ENCODE data around the gene SDCBP2. TPM values are rescaled to one million over a fixed set of nuclear protein-coding genes. Genes with fewer than 3 reads are reported as not detected.

SDCBP2 gene
- total and polyA plus RNA-seq, 2 of the 4 experiments (the other 2 are of a cell fraction): 0.54 to 1.3 TPM

DNA sequence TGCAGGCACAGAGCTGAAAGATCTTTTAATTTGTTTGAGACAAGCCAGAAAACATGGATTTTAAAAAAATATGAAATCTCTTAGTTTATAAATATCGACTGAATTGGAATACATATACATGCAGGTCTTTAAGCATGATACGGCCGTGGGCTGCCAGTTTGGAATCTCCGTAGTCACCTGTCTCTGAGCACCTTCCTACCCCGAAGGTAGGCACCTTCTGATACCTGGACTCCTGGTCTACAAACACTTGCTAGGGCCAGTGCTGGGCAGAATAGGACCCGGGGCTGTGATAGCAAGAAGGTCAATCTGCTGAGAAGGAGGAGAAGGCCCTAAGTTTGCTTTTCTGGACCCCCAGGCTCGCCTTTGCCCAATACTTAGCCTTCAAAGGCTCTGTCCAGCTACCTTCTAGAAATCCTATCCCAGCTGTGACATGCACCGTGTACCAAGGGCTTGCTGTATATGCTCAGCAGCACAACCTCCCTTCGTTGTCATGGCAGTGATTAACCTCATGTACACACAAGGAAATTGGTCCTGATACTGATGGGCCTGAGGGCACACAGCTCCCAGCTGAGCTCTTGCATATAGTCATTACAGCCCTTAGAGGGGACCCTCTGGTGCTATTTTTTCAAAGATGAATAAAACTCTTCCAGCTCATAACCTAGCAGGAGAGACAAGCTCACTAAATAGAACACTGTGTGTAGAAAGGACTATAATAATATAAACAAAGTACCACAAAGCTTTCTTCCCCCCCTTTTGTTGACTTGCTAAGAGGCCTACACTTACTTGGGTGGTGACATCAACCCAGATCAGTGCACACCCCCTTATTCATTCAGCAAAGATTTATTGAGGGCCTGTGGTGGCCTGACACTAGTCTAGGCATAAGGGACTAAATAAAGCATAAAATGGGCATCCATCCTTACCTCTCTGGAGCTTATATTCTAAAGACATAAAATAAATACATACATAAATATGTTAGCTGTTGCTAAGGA is 45.1 kb downstream of the SDCBP2 start:
- Histone ChIP-seq H4K91ac (ENCODE audit: insufficient read depth, low read depth, low read length) (no peak overlapping the region), H2BK120ac (ENCODE audit: low read depth, low read length) (no peak overlapping the region), H4K20me1 (ENCODE audit: insufficient read depth, low read length) (peaks cover 14% of the 10 kb centered on the region), H3K23ac (ENCODE audit: low read depth, low read length) (no peak overlapping the region), H3K36me3 (ENCODE audit: control insufficient read depth, insufficient read depth, low read length) (no peaks in the 10 kb centered on the region; the same call in 1 of the 2 replicates), H2AK5ac (ENCODE audit: low read depth, low read length) (no peak overlapping the region), H2BK20ac (ENCODE audit: low read depth, low read length) (no peak overlapping the region), H3K4ac (ENCODE audit: low read depth, low read length) (no peak overlapping the region), H2AFZ (replicated peaks; ENCODE audit: low read length, poor library complexity) (no peak overlapping the region), H2BK15ac (ENCODE audit: low read depth, low read length) (no peak overlapping the region), H2BK5ac (ENCODE audit: low read depth, low read length, poor library complexity, severe bottlenecking) (no peak overlapping the region), H3K56ac (ENCODE audit: extremely low read depth, insufficient read depth, low read length) (no peak overlapping the region), H3K9me1 (ENCODE audit: insufficient read depth, low read length) (peaks cover 13% of the 10 kb centered on the region), H4K5ac (ENCODE audit: low read depth, low read length) (no peak overlapping the region), H3K14ac (replicated peaks; ENCODE audit: low read depth, low read length) (no peak overlapping the region), H3K79me1 (ENCODE audit: low read depth in 1 of 2, low read length in 2 of 2) (peaks cover 0 to 13% of the 10 kb centered on the region in 2 experiments; a peak in 2 of 4 replicates), H2AK9ac (replicated peaks; ENCODE audit: low read depth, low read length, poor library complexity) (no peak overlapping the region), H3K27ac (ENCODE audit: insufficient read depth, low read length) (no peak overlapping the region), H3K27me3 (ENCODE audit: control insufficient read depth, insufficient read depth, low read length) (no peaks in the 10 kb centered on the region), H4K8ac (ENCODE audit: low read depth in 2 of 2, low read length in 2 of 2) (no peak overlapping the region), H3K9me3 (ENCODE audit: control insufficient read depth, insufficient read depth, low read length) (no peaks in the 10 kb centered on the region), H3K9ac (ENCODE audit: low read depth, low read length) (no peak overlapping the region), H3K4me2 (ENCODE audit: low read depth, low read length) (no peak overlapping the region), H3K4me1 (ENCODE audit: control insufficient read depth, insufficient read depth, low read length) (peaks cover 7% of the 10 kb centered on the region; the same call in 1 of the 2 replicates), H3K18ac (ENCODE audit: low read depth, low read length) (no peak overlapping the region), H3K4me3 (ENCODE audit: insufficient read depth, low read depth, low read length) (no peak overlapping the region)
- intact Hi-C loops (cut with micrococcal nuclease) (no loop called here), dilution Hi-C loops (cut with HindIII; ENCODE audit: low sequenced_read_pairs, unreplicated experiment) (no loop called here), in situ Hi-C loops (cut with MboI; ENCODE audit: low sequenced_read_pairs) (no loop called here)
- ChIA-PET CTCF (interaction anchor here (0.6 to 1.5 kb wide), 2 partner anchors 9 to 17 kb away, joined by 4 read pairs; no protein-coding TSS in a partner anchor), POLR2A (ENCODE audit: unreplicated experiment) (no interaction called here)
- no TSS peak for BruUV-seq (replicated peaks)
- no peak for ATAC-seq (ENCODE audit: low read depth)
- WGBS, 2 experiments (ENCODE audit: extremely low coverage in 2 of 2, insufficient read length in 1 of 2): 66% methylated on average over 3 of the region's 9 CpGs; no CpG with 5 or more reads in 1 of the 2 experiments
- peak; percentile 30 for DNase-seq
- TF ChIP-seq SMC3 (IDR thresholded peaks at IDR 0.05; ENCODE audit: low read depth, low read length) (no peak), BHLHE40 (IDR thresholded peaks at IDR 0.05; ENCODE audit: low read depth, low read length) (no peak), RAD21 (IDR thresholded peaks at IDR 0.05; ENCODE audit: low read length) (no peak), CEBPB (IDR thresholded peaks at IDR 0.05; ENCODE audit: low read depth, low read length) (no peak), MXI1 (IDR thresholded peaks at IDR 0.05; ENCODE audit: borderline replicate concordance, low read depth, low read length) (no peak), POLR2A (IDR thresholded peaks at IDR 0.05; ENCODE audit: low read depth, low read length) (no peak), RCOR1 (IDR thresholded peaks at IDR 0.05; ENCODE audit: insufficient replicate concordance, low read length) (no peak), NFE2L2 (IDR thresholded peaks at IDR 0.05; ENCODE audit: low read depth, low read length) (no peak), FOS (IDR thresholded peaks at IDR 0.05; ENCODE audit: low read depth, low read length) (no peak), MAFK (IDR thresholded peaks at IDR 0.05; ENCODE audit: low read depth, low read length) (no peak), MAZ (IDR thresholded peaks at IDR 0.05; ENCODE audit: borderline replicate concordance, low read depth, low read length) (no peak)
- TF ChIP-seq, protein P1, sequence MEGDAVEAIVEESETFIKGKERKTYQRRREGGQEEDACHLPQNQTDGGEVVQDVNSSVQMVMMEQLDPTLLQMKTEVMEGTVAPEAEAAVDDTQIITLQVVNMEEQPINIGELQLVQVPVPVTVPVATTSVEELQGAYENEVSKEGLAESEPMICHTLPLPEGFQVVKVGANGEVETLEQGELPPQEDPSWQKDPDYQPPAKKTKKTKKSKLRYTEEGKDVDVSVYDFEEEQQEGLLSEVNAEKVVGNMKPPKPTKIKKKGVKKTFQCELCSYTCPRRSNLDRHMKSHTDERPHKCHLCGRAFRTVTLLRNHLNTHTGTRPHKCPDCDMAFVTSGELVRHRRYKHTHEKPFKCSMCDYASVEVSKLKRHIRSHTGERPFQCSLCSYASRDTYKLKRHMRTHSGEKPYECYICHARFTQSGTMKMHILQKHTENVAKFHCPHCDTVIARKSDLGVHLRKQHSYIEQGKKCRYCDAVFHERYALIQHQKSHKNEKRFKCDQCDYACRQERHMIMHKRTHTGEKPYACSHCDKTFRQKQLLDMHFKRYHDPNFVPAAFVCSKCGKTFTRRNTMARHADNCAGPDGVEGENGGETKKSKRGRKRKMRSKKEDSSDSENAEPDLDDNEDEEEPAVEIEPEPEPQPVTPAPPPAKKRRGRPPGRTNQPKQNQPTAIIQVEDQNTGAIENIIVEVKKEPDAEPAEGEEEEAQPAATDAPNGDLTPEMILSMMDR (conservative IDR thresholded peaks at IDR 0.05; ENCODE audit: low read depth, low read length): no peak
- TF ChIP-seq, protein P2, sequence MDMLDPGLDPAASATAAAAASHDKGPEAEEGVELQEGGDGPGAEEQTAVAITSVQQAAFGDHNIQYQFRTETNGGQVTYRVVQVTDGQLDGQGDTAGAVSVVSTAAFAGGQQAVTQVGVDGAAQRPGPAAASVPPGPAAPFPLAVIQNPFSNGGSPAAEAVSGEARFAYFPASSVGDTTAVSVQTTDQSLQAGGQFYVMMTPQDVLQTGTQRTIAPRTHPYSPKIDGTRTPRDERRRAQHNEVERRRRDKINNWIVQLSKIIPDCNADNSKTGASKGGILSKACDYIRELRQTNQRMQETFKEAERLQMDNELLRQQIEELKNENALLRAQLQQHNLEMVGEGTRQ (IDR thresholded peaks at IDR 0.05; ENCODE audit: low read depth, low read length): no peak
- TF ChIP-seq, protein P3, sequence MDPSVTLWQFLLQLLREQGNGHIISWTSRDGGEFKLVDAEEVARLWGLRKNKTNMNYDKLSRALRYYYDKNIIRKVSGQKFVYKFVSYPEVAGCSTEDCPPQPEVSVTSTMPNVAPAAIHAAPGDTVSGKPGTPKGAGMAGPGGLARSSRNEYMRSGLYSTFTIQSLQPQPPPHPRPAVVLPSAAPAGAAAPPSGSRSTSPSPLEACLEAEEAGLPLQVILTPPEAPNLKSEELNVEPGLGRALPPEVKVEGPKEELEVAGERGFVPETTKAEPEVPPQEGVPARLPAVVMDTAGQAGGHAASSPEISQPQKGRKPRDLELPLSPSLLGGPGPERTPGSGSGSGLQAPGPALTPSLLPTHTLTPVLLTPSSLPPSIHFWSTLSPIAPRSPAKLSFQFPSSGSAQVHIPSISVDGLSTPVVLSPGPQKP (IDR thresholded peaks at IDR 0.05; ENCODE audit: borderline replicate concordance, low read depth, low read length): no peak

Data from IMR-90 (cell line).